ENCODE data around the gene TTC33.

TTC33 gene

DNA sequence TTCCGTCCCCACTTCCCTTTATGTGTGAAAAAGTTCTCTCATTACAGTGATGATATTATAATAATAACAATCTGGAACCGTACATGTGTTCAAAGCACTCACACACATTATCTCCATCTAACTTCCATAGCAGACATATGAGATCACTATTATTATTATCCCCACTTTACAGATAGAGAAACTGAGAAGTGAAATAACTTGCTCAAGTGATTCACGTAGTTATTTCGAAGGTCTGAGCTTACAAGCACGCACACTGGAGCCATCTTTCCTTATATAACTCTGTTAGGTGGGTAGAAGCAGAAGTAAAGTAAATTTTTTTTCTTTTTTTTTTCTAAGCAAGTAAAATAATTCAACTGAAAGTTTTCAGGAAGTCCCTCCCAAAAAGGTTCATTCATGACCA lies 139.0 kb downstream of the TTC33 start:
- Histone ChIP-seq H3K9ac (no peak overlapping the region), H4K20me1 (ENCODE audit: insufficient read depth) (no peaks in the 10 kb centered on the region; the same call in 1 of the 2 replicates), H3K79me2 (ENCODE audit: insufficient read depth, low read depth) (no peaks in the 10 kb centered on the region), H3K4me3 (IDR thresholded peaks at IDR 0.05; ENCODE audit: insufficient read depth, low read depth, low read length) (no peak overlapping the region), H3K27me3 (ENCODE audit: insufficient read depth, low read depth) (no peaks in the 10 kb centered on the region), H3K4me1 (ENCODE audit: low read depth, poor library complexity, severe bottlenecking) (no peaks in the 10 kb centered on the region), H2AFZ (ENCODE audit: low read depth) (no peak overlapping the region), H3K27ac (no peak overlapping the region), H3K36me3 (ENCODE audit: insufficient read depth) (no peaks in the 10 kb centered on the region), H3K4me2 (no peak overlapping the region)
- TF ChIP-seq, protein P1, sequence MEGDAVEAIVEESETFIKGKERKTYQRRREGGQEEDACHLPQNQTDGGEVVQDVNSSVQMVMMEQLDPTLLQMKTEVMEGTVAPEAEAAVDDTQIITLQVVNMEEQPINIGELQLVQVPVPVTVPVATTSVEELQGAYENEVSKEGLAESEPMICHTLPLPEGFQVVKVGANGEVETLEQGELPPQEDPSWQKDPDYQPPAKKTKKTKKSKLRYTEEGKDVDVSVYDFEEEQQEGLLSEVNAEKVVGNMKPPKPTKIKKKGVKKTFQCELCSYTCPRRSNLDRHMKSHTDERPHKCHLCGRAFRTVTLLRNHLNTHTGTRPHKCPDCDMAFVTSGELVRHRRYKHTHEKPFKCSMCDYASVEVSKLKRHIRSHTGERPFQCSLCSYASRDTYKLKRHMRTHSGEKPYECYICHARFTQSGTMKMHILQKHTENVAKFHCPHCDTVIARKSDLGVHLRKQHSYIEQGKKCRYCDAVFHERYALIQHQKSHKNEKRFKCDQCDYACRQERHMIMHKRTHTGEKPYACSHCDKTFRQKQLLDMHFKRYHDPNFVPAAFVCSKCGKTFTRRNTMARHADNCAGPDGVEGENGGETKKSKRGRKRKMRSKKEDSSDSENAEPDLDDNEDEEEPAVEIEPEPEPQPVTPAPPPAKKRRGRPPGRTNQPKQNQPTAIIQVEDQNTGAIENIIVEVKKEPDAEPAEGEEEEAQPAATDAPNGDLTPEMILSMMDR (conservative IDR thresholded peaks at IDR 0.05; ENCODE audit: low read depth, low read length), result no peak

GRCh38 chr5:40615586-40616170 lies 140.1 kb downstream of the TTC33 start:
- H3K4me2 ChIP-seq, result no peak overlapping the region

DNA sequence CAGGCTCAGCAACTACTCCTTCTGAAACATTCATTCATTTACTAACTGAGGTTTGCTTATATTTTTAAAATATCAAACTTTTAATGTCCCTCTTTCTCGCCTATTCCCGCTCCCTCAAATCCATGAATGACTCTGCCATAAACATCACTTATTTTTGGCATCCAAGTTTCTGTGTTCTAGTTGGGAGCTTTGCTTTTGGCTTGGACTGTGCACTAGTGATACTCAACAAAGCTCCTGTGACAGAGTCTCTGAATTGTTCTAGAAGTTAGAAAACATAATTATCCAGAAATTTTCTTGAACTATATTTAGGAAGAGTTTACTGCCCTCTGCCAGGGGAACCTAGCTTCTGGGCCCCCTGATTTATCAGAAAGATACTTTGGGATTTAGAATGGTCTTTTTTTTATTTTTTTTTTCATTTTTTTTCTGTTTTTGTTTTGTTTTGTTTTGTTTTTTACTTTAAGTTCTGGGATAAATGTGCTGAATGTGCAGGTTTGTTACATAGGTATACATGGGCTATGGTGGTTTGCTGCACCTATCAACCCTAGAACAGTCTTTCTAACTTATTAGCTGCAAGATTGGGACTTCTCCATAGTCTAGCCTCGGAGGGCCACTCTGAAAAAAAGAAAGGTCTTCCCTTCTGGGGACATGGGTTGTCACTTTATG lies 140.7 kb downstream of the TTC33 start:
- H4K20me1 ChIP-seq (ENCODE audit: insufficient read depth), result no peaks in the 10 kb centered on the region; the same call in 1 of the 2 replicates

More at GRCh38 chr5:40615586-40616170, 140.1 kb downstream of the TTC33 start:
- H2AFZ ChIP-seq (ENCODE audit: low read depth), result no peak overlapping the region
- H4K20me1 ChIP-seq (ENCODE audit: insufficient read depth), result no peaks in the 10 kb centered on the region; the same call in 1 of the 2 replicates
- TF ChIP-seq, protein P1 (conservative IDR thresholded peaks at IDR 0.05; ENCODE audit: low read depth, low read length), result no peak
- H3K79me2 ChIP-seq (ENCODE audit: insufficient read depth, low read depth), result no peaks in the 10 kb centered on the region
- no peaks in the 10 kb centered on the region for H3K27me3 ChIP-seq (ENCODE audit: insufficient read depth, low read depth)
- H3K9ac ChIP-seq, result no peak overlapping the region
- no peak overlapping the region for H3K27ac ChIP-seq
- H3K4me1 ChIP-seq (ENCODE audit: low read depth, poor library complexity, severe bottlenecking), result no peaks in the 10 kb centered on the region
- H3K36me3 ChIP-seq (ENCODE audit: insufficient read depth), result no peaks in the 10 kb centered on the region
- H3K4me3 ChIP-seq (IDR thresholded peaks at IDR 0.05; ENCODE audit: insufficient read depth, low read depth, low read length), result no peak overlapping the region

GRCh38 chr5:40614466-40614865 lies 141.3 kb downstream of the TTC33 start:
- Histone ChIP-seq H3K27ac (no peak overlapping the region), H3K36me3 (ENCODE audit: insufficient read depth) (no peaks in the 10 kb centered on the region), H4K20me1 (ENCODE audit: insufficient read depth) (no peaks in the 10 kb centered on the region; the same call in 1 of the 2 replicates), H3K4me1 (ENCODE audit: low read depth, poor library complexity, severe bottlenecking) (no peaks in the 10 kb centered on the region), H2AFZ (ENCODE audit: low read depth) (no peak overlapping the region), H3K79me2 (ENCODE audit: insufficient read depth, low read depth) (no peaks in the 10 kb centered on the region), H3K9ac (no peak overlapping the region), H3K4me2 (no peak overlapping the region), H3K27me3 (ENCODE audit: insufficient read depth, low read depth) (no peaks in the 10 kb centered on the region), H3K4me3 (IDR thresholded peaks at IDR 0.05; ENCODE audit: insufficient read depth, low read depth, low read length) (no peak overlapping the region)
- TF ChIP-seq, protein P1 (conservative IDR thresholded peaks at IDR 0.05; ENCODE audit: low read depth, low read length), result no peak

More for the DNA sequence above, 140.7 kb downstream of the TTC33 start:
- H3K36me3 ChIP-seq (ENCODE audit: insufficient read depth), result no peaks in the 10 kb centered on the region
- H3K9ac ChIP-seq, result no peak overlapping the region
- no peak overlapping the region for H3K4me2 ChIP-seq
- no peak overlapping the region for H3K4me3 ChIP-seq (IDR thresholded peaks at IDR 0.05; ENCODE audit: insufficient read depth, low read depth, low read length)
- H3K27ac ChIP-seq, result no peak overlapping the region
- no peaks in the 10 kb centered on the region for H3K79me2 ChIP-seq (ENCODE audit: insufficient read depth, low read depth)
- H2AFZ ChIP-seq (ENCODE audit: low read depth), result no peak overlapping the region
- H3K27me3 ChIP-seq (ENCODE audit: insufficient read depth, low read depth), result no peaks in the 10 kb centered on the region
- H3K4me1 ChIP-seq (ENCODE audit: low read depth, poor library complexity, severe bottlenecking), result no peaks in the 10 kb centered on the region
- TF ChIP-seq, protein P1 (conservative IDR thresholded peaks at IDR 0.05; ENCODE audit: low read depth, low read length), result no peak

Measured in KMS-11 (cell line).